Tibial nerve (tissue), 3 donors: ENCODE measurements around the gene KL.

ENCODE experiments used
- CTCF ChIP-seq, 5 experiments: fragments of 200-600 bp in 3 of 5; fragments of 450-650 bp in 2 of 5; sonication (generic) in 3 of 5; IDR thresholded peaks; one replicate each; pipeline ENCODE4 v1.5.1; 2016 to 2019; ENCODE audit warnings: antibody characterized with exemption in 5 of 5, mild to moderate bottlenecking in 3 of 5, moderate library complexity in 2 of 5
- POLR2A ChIP-seq, 2 donors: fragments of 450-650 bp; IDR thresholded peaks; one replicate each; pipeline ENCODE4 v1.6.1; 2017; ENCODE audit warnings: antibody characterized with exemption in 2 of 2, mild to moderate bottlenecking in 2 of 2, moderate library complexity in 2 of 2

- TF ChIP-seq CTCF (IDR thresholded peaks at IDR 0.05) = no peak
- no peak for TF ChIP-seq POLR2A (IDR thresholded peaks at IDR 0.05)
These were observed 366 bp upstream of the KL start for GRCh38 chr13:33015791-33016323.
